Smooth muscle cell (in vitro differentiated cells): ENCODE results near the gene TSPAN18. TPM values are rescaled to one million over a fixed set of nuclear protein-coding genes. Genes with fewer than 3 reads are reported as not detected.

Experiments
- DNase-seq: peaks from one replicate; lab custom pipeline; 2025; ENCODE audit not compliant: unreplicated experiment; lab: John Stamatoyannopoulos, UW
- H2AFZ ChIP-seq: fragments of 200-600 bp; sonication (generic); 2 replicates; pipeline ENCODE4 v1.6.0; 2016; ENCODE audit warnings: antibody characterized with exemption, low read depth, mild to moderate bottlenecking
- H3F3A ChIP-seq: fragments of 200-600 bp; sonication (generic); 2 replicates; pipeline ENCODE4 v1.6.0; 2017; ENCODE audit warnings: antibody characterized with exemption, low read depth
- H3K27ac ChIP-seq: fragments of 200-600 bp; sonication (generic); 2 replicates; pipeline ENCODE4 v1.5.1; 2016; ENCODE audit warnings: low read depth, mild to moderate bottlenecking
- H3K27me3 ChIP-seq: fragments of 200-600 bp; sonication (generic); 2 replicates; pipeline ENCODE4 v1.6.1; 2016; ENCODE audit warnings: low read depth, mild to moderate bottlenecking
- H3K36me3 ChIP-seq: fragments of 200-600 bp; sonication (generic); 2 replicates; pipeline ENCODE4 v1.5.1; 2016; ENCODE audit warnings: low read depth
- H3K4me1 ChIP-seq: fragments of 200-600 bp; sonication (generic); 2 replicates; pipeline ENCODE4 v1.5.1; 2016; ENCODE audit warnings: low read depth
- H3K4me2 ChIP-seq: fragments of 200-600 bp; sonication (generic); 2 replicates; pipeline ENCODE4 v1.6.0; 2016; ENCODE audit warnings: mild to moderate bottlenecking
- H3K4me3 ChIP-seq: fragments of 200-600 bp; sonication (generic); 2 replicates; pipeline ENCODE4 v1.5.1; 2016; ENCODE audit warnings: mild to moderate bottlenecking
- H3K79me2 ChIP-seq: fragments of 200-600 bp; sonication (generic); 2 replicates; pipeline ENCODE4 v1.6.0; 2016; ENCODE audit warnings: low read depth, mild to moderate bottlenecking
- H3K9ac ChIP-seq: fragments of 200-600 bp; sonication (generic); 2 replicates; pipeline ENCODE4 v1.6.0; 2016; ENCODE audit warnings: low read depth
- H3K9me3 ChIP-seq: fragments of 200-600 bp; sonication (generic); replicated peaks from 2 replicates; pipeline ENCODE4 v1.5.1; 2016; ENCODE audit warnings: low read depth
- H4K20me1 ChIP-seq: fragments of 200-600 bp; sonication (generic); 2 replicates; pipeline ENCODE4 v1.6.0; 2016; ENCODE audit warnings: low read depth
- WGBS: methylation state at CpG from one replicate; pipeline ENCODE4 v1.1.7; 2016; ENCODE audit warnings: low lambda C conversion rate; 5-methylcytosine and 5-hydroxymethylcytosine counted together
- polyA plus RNA-seq: library from polyadenylated mRNA; unstranded; fragments of >200 nt; fragmentation: Nextera tagmentation; extraction: Ambion mirVana; gene quantifications from 2 replicates; pipeline ENCODE4 v1.2.1, GENCODE V29; 2016
- total RNA-seq: library from RNA; depleted of rRNA; stranded (reverse); fragments of >200 nt; gene quantifications from 2 replicates; pipeline ENCODE4 v1.2.3, GENCODE V29; 2014
- TF ChIP-seq, protein P1 (sequence below): fragments of 200-600 bp; sonication (generic); IDR thresholded peaks from 2 replicates; pipeline ENCODE4 v1.5.1; 2017; ENCODE audit warnings: borderline replicate concordance, mild to moderate bottlenecking, antibody characterized with exemption; ENCODE audit not compliant: insufficient read depth, poor library complexity, severe bottlenecking

The TSPAN18 gene
- total and polyA plus RNA-seq, 2 experiments from 2014 or later = 3.4 to 15.3 TPM

- H3K9me3 ChIP-seq = no peaks in the 10 kb centered on the region
- H3K4me3 ChIP-seq = no peak overlapping the region
- H3K36me3 ChIP-seq = no peaks in the 10 kb centered on the region
- no peaks in the 10 kb centered on the region for H4K20me1 ChIP-seq
- no peaks in the 10 kb centered on the region for H3K79me2 ChIP-seq
- H3K27me3 ChIP-seq = no peaks in the 10 kb centered on the region
- WGBS = 88% methylated on average over 3 of the region's 3 CpGs
- H3F3A ChIP-seq = peaks cover 35% of the 10 kb centered on the region
- H3K9ac ChIP-seq = no peak overlapping the region
- TF ChIP-seq, protein P1, sequence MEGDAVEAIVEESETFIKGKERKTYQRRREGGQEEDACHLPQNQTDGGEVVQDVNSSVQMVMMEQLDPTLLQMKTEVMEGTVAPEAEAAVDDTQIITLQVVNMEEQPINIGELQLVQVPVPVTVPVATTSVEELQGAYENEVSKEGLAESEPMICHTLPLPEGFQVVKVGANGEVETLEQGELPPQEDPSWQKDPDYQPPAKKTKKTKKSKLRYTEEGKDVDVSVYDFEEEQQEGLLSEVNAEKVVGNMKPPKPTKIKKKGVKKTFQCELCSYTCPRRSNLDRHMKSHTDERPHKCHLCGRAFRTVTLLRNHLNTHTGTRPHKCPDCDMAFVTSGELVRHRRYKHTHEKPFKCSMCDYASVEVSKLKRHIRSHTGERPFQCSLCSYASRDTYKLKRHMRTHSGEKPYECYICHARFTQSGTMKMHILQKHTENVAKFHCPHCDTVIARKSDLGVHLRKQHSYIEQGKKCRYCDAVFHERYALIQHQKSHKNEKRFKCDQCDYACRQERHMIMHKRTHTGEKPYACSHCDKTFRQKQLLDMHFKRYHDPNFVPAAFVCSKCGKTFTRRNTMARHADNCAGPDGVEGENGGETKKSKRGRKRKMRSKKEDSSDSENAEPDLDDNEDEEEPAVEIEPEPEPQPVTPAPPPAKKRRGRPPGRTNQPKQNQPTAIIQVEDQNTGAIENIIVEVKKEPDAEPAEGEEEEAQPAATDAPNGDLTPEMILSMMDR = no peak
- peaks cover 30% of the 10 kb centered on the region for H3K4me1 ChIP-seq
- H3K4me2 ChIP-seq = no peak overlapping the region
- peak overlapping the region; percentile 90 for H3K27ac ChIP-seq
- no peak overlapping the region for H2AFZ ChIP-seq
- DNase-seq = no peak
Measured at GRCh38 chr11:44765676-44766075, 38.9 kb downstream of the TSPAN18 start.

DNA sequence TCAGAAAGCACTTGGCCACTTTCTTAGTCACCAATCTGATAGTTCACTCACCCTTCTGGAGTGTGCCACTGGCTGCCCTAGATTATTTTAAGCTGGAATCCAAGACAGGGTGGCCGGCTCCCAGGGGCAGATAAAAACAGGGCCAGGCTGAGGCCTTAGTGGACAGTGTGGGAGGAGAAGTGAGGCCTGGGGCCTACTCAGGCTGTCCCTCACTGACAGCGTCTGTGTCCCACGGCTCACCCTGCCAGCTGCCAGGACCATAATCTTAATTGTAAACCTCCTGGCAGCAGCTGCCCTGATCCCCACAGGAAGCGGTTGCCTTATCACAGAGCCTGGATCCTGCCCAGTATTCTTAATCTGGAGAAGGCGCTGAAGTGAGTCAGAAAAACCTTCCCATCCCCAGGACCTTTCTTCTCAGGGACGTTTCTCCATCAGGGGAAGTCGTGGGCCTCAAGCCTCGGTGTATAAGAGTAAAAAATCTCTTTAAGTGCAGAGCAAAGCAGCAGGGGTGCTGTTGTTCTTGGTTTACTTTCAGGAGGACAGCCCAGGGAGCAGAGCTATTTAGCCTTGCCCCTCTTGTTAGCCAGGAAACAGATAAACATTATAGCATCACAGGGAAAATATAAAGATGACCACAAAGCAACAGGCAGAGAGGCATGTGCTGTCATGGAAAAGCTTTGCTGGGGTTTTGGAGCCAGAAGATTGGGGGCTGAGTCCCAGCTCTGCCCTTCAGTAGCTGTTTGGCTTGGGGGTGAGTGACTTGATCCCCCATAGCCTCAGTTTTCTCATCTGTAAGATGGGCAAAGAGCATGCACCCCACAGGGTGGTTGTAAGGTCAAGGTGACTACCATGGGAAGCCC lies 39.6 kb downstream of the TSPAN18 start:
- 19% methylated on average over 8 of the region's 8 CpGs for WGBS
- Histone ChIP-seq H2AFZ (no peak overlapping the region), H3K9ac (peak overlapping the region; percentile 71)

DNA sequence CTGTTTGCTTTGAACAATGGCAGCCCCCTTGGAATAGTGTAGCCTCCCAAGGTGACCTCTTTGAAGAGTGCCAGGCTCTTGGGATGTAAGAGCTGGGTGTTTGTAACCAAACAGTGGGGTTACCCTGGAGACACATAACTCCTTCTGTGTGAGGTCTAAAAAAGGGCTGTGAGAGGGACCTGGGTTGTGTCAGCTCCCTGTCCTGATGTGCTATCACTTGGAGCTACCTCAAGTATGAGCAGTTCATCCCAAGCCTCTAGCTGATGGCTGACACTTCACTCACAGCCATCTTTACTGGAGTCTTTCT lies 40.2 kb downstream of the TSPAN18 start:
- Histone ChIP-seq H3K79me2 (no peaks in the 10 kb centered on the region), H3K9ac (peak overlapping the region; percentile 71), H4K20me1 (no peaks in the 10 kb centered on the region), H3K27me3 (no peaks in the 10 kb centered on the region), H3K4me1 (peaks cover 19% of the 10 kb centered on the region), H3F3A (peaks cover 27% of the 10 kb centered on the region), H3K4me3 (no peak overlapping the region), H2AFZ (no peak overlapping the region), H3K27ac (peak overlapping the region; percentile 90), H3K4me2 (peak overlapping the region; percentile 3), H3K36me3 (no peaks in the 10 kb centered on the region), H3K9me3 (no peaks in the 10 kb centered on the region)
- DNase-seq = no peak
- TF ChIP-seq, protein P1 = no peak

More for the DNA sequence above, 39.6 kb downstream of the TSPAN18 start:
- no peaks in the 10 kb centered on the region for H3K27me3 ChIP-seq
- DNase-seq = peak; percentile 31
- no peaks in the 10 kb centered on the region for H3K9me3 ChIP-seq
- TF ChIP-seq, protein P1 = no peak
- H3K36me3 ChIP-seq = no peaks in the 10 kb centered on the region
- peaks cover 24% of the 10 kb centered on the region for H3K4me1 ChIP-seq
- H4K20me1 ChIP-seq = no peaks in the 10 kb centered on the region
- peak overlapping the region; percentile 3 for H3K4me2 ChIP-seq
- H3K27ac ChIP-seq = peak overlapping the region; percentile 90
- peaks cover 33% of the 10 kb centered on the region for H3F3A ChIP-seq
- H3K4me3 ChIP-seq = no peak overlapping the region
- H3K79me2 ChIP-seq = no peaks in the 10 kb centered on the region

DNA sequence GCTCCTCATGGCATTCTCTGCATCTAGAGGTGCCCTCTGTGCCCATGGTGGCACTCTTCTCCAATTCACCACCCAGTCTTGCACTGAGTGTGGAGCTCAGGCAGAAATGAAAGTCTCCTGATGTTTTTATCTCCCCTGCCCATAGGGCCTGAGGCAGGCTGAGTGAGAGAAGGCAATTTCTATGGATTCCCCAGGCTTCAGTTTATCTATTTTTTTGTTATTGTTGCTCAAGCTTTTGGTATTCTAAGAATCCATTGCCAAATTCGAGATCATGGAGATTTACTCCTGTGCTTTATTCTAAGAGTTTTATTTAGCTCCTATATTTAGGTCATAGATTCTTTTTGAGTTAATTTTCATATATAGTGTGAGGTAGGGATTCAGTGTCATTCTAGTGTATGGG lies 40.7 kb downstream of the TSPAN18 start:
- Histone ChIP-seq H3K4me3 (no peak overlapping the region), H3K4me1 (peaks cover 14% of the 10 kb centered on the region), H3K36me3 (no peaks in the 10 kb centered on the region), H4K20me1 (no peaks in the 10 kb centered on the region), H2AFZ (no peak overlapping the region), H3K4me2 (peak overlapping the region; percentile 3), H3F3A (peaks cover 22% of the 10 kb centered on the region), H3K9me3 (no peaks in the 10 kb centered on the region), H3K27me3 (no peaks in the 10 kb centered on the region), H3K27ac (peak overlapping the region; percentile 90), H3K79me2 (no peaks in the 10 kb centered on the region), H3K9ac (peak overlapping the region; percentile 23)
- TF ChIP-seq, protein P1 = no peak
- DNase-seq = no peak
- WGBS = 62% methylated on average over 1 of the region's 1 CpG
